Measurements from ENCODE around the gene POLR3K. TPM values are rescaled to one million over a fixed set of nuclear protein-coding genes. Genes with fewer than 3 reads are reported as not detected.

POLR3K gene
- polyA plus RNA-seq, 1 of the 3 experiments (the other 2 are of a cell fraction): 54.5 TPM

DNA sequence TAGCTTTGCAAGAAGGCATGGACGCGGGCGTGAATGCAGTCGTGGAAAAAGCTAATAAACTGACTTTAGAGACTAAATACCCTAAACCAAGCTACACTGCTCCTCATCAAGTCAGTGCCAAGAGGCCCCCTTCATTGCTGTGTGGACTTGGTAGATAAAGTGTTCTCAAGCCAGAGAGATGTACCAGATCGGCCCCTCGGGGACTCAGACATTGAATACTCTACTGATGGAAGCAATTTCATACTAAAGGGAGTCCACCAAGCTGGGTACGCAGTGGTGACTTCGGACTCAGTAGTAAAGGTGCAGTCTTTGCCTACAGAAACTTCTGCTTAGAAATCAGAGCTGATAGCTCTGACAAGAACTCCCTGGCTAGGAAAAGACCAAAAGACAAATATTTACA lies 8.8 kb downstream of the POLR3K start:
- Histone ChIP-seq H3K27me3 (ENCODE audit: insufficient read depth) (no peaks in the 10 kb centered on the region), H3K4me2 (no peak overlapping the region), H3K79me2 (ENCODE audit: insufficient read depth) (peaks cover 5% of the 10 kb centered on the region; the same call in 1 of the 2 replicates), H3K36me3 (replicated peaks in 1 of 2; ENCODE audit: control insufficient read depth in 1 of 2, insufficient read depth in 2 of 2, low read length in 1 of 2) (peaks cover 8 to 25% of the 10 kb centered on the region in 2 experiments), H3K27ac (ENCODE audit: low read depth in 2 of 2, low read length in 1 of 2) (no peak overlapping the region), H4K20me1 (ENCODE audit: insufficient read depth) (no peaks in the 10 kb centered on the region), H3K9me3 (no peaks in the 10 kb centered on the region), H3K4me1 (ENCODE audit: control insufficient read depth in 1 of 2, insufficient read depth in 2 of 2, low read depth in 1 of 2, low read length in 1 of 2) (no peaks in the 10 kb centered on the region), H2AFZ (ENCODE audit: low read depth) (no peak overlapping the region), H3K4me3 (ENCODE audit: low read depth in 2 of 2, low read length in 1 of 2) (no peak overlapping the region), H3K9ac (no peak overlapping the region), H3K9me2 (no peaks in the 10 kb centered on the region), H3F3A (replicated peaks; ENCODE audit: insufficient read depth) (peaks cover 4% of the 10 kb centered on the region)
- no peak for DNase-seq
- TF ChIP-seq EP300 (IDR thresholded peaks at IDR 0.05; ENCODE audit: borderline replicate concordance in 1 of 2, low read depth in 1 of 2, low read length in 1 of 2) (no peak), FOSL2 (IDR thresholded peaks at IDR 0.05; ENCODE audit: borderline replicate concordance, low read depth) (no peak), EZH2phosphoT487 (IDR thresholded peaks at IDR 0.05; ENCODE audit: borderline replicate concordance, low read depth) (no peak), RXRA (IDR thresholded peaks at IDR 0.05; ENCODE audit: borderline replicate concordance, low read depth) (no peak), SIN3A (IDR thresholded peaks at IDR 0.05; ENCODE audit: borderline replicate concordance, low read depth, low read length) (no peak), GABPA (IDR thresholded peaks at IDR 0.05; ENCODE audit: low read depth) (no peak), FOXJ3 (CRISPR knock-in tag; IDR thresholded peaks at IDR 0.05) (no peak), YY1 (IDR thresholded peaks at IDR 0.05; ENCODE audit: low read depth) (no peak), JUND (IDR thresholded peaks at IDR 0.05) (no peak), MXI1 (IDR thresholded peaks at IDR 0.05; ENCODE audit: low read depth, low read length) (no peak), POLR2AphosphoS5 (IDR thresholded peaks at IDR 0.05; ENCODE audit: low read depth, low read length) (no peak)
- TF ChIP-seq, protein P1, sequence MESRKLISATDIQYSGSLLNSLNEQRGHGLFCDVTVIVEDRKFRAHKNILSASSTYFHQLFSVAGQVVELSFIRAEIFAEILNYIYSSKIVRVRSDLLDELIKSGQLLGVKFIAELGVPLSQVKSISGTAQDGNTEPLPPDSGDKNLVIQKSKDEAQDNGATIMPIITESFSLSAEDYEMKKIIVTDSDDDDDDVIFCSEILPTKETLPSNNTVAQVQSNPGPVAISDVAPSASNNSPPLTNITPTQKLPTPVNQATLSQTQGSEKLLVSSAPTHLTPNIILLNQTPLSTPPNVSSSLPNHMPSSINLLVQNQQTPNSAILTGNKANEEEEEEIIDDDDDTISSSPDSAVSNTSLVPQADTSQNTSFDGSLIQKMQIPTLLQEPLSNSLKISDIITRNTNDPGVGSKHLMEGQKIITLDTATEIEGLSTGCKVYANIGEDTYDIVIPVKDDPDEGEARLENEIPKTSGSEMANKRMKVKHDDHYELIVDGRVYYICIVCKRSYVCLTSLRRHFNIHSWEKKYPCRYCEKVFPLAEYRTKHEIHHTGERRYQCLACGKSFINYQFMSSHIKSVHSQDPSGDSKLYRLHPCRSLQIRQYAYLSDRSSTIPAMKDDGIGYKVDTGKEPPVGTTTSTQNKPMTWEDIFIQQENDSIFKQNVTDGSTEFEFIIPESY (IDR thresholded peaks at IDR 0.05; ENCODE audit: borderline replicate concordance, low read depth): no peak
- ChIA-PET CTCF (interaction anchor here (1.0 to 2.1 kb wide), 2 partner anchors 52 to 73 kb away, joined by 3 to 6 read pairs; no protein-coding TSS in a partner anchor), POLR2A (no interaction called here)
- 96% methylated on average over 8 of the region's 8 CpGs for WGBS (ENCODE audit: low lambda C conversion rate)

DNA sequence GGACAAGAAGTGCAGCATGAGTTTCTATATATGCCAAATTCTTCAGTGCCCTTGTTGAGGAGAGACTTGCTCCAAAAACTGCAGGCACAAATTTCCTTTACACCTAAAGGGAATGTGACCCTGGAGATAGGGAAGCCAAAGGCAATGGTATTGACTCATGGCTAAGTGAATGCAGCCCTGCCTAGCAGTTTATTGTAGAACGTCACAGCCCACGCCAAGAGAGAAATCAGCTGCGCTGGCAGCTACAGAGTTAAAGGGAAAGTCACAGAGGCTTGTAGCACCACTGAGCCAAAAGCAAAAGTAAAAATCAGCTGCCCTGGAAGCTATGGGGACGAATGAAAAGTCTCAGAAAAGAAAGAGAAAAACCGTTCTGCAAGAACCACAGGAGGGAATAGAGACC lies 10.1 kb downstream of the POLR3K start:
- H3K9me3 ChIP-seq: no peaks in the 10 kb centered on the region
- H3K9ac ChIP-seq: no peak overlapping the region
- H3K4me3 ChIP-seq (ENCODE audit: low read depth in 2 of 2, low read length in 1 of 2): no peak overlapping the region
- no peaks in the 10 kb centered on the region for H3K27me3 ChIP-seq (ENCODE audit: insufficient read depth)
- H3K4me1 ChIP-seq (ENCODE audit: control insufficient read depth in 1 of 2, insufficient read depth in 2 of 2, low read depth in 1 of 2, low read length in 1 of 2): no peaks in the 10 kb centered on the region
- H3K79me2 ChIP-seq (ENCODE audit: insufficient read depth): no peaks in the 10 kb centered on the region
- no peak overlapping the region for H2AFZ ChIP-seq (ENCODE audit: low read depth)
- no peaks in the 10 kb centered on the region for H4K20me1 ChIP-seq (ENCODE audit: insufficient read depth)
- DNase-seq: no peak
- H3K36me3 ChIP-seq (replicated peaks in 1 of 2; ENCODE audit: control insufficient read depth in 1 of 2, insufficient read depth in 2 of 2, low read length in 1 of 2): peaks cover 8 to 25% of the 10 kb centered on the region in 2 experiments
- TF ChIP-seq YY1 (IDR thresholded peaks at IDR 0.05; ENCODE audit: low read depth) (no peak), POLR2AphosphoS5 (IDR thresholded peaks at IDR 0.05; ENCODE audit: low read depth, low read length) (no peak), MXI1 (IDR thresholded peaks at IDR 0.05; ENCODE audit: low read depth, low read length) (no peak), RFX5 (IDR thresholded peaks at IDR 0.05; ENCODE audit: low read length) (no peak), SIN3A (IDR thresholded peaks at IDR 0.05; ENCODE audit: borderline replicate concordance, low read depth, low read length) (no peak), MEF2A (IDR thresholded peaks at IDR 0.05; ENCODE audit: borderline replicate concordance, low read depth) (no peak), GATA2 (CRISPR knock-in tag; IDR thresholded peaks at IDR 0.05) (no peak), FOSL2 (IDR thresholded peaks at IDR 0.05; ENCODE audit: borderline replicate concordance, low read depth) (no peak), RCOR1 (IDR thresholded peaks at IDR 0.05; ENCODE audit: low read length) (no peak), GABPA (IDR thresholded peaks at IDR 0.05; ENCODE audit: low read depth) (no peak), FOXM1 (IDR thresholded peaks at IDR 0.05; ENCODE audit: low read depth) (no peak)
- TF ChIP-seq, protein P2, sequence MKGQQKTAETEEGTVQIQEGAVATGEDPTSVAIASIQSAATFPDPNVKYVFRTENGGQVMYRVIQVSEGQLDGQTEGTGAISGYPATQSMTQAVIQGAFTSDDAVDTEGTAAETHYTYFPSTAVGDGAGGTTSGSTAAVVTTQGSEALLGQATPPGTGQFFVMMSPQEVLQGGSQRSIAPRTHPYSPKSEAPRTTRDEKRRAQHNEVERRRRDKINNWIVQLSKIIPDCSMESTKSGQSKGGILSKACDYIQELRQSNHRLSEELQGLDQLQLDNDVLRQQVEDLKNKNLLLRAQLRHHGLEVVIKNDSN (IDR thresholded peaks at IDR 0.05; ENCODE audit: borderline replicate concordance, low read depth): no peak
- TF ChIP-seq, protein P3, sequence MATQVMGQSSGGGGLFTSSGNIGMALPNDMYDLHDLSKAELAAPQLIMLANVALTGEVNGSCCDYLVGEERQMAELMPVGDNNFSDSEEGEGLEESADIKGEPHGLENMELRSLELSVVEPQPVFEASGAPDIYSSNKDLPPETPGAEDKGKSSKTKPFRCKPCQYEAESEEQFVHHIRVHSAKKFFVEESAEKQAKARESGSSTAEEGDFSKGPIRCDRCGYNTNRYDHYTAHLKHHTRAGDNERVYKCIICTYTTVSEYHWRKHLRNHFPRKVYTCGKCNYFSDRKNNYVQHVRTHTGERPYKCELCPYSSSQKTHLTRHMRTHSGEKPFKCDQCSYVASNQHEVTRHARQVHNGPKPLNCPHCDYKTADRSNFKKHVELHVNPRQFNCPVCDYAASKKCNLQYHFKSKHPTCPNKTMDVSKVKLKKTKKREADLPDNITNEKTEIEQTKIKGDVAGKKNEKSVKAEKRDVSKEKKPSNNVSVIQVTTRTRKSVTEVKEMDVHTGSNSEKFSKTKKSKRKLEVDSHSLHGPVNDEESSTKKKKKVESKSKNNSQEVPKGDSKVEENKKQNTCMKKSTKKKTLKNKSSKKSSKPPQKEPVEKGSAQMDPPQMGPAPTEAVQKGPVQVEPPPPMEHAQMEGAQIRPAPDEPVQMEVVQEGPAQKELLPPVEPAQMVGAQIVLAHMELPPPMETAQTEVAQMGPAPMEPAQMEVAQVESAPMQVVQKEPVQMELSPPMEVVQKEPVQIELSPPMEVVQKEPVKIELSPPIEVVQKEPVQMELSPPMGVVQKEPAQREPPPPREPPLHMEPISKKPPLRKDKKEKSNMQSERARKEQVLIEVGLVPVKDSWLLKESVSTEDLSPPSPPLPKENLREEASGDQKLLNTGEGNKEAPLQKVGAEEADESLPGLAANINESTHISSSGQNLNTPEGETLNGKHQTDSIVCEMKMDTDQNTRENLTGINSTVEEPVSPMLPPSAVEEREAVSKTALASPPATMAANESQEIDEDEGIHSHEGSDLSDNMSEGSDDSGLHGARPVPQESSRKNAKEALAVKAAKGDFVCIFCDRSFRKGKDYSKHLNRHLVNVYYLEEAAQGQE (IDR thresholded peaks at IDR 0.05; ENCODE audit: low read depth, low read length): no peak
- TF ChIP-seq, protein P1 (IDR thresholded peaks at IDR 0.05; ENCODE audit: borderline replicate concordance, low read depth): no peak
- ChIA-PET POLR2A (no interaction called here), CTCF (interaction anchor here (1.3 to 2.1 kb wide), 3 partner anchors 10 to 64 kb away, joined by 4 to 6 read pairs (median 4); partner anchors contain the start of genes POLR3K and SNRNP25)
- H3K9me2 ChIP-seq: no peaks in the 10 kb centered on the region
- H3K4me2 ChIP-seq: no peak overlapping the region
- H3F3A ChIP-seq (replicated peaks; ENCODE audit: insufficient read depth): peaks cover 4% of the 10 kb centered on the region
- WGBS (ENCODE audit: low lambda C conversion rate): 85% methylated on average over 5 of the region's 5 CpGs
- no peak overlapping the region for H3K27ac ChIP-seq (ENCODE audit: low read depth in 2 of 2, low read length in 1 of 2)
